HG03460 (cell line): ENCODE measurements around the gene ARID1B.

Experiments
- ATAC-seq: cut with Tn5 transposase; IDR thresholded peaks from one replicate; pipeline ENCODE4 v1.9.1; 2021; ENCODE audit not compliant: unreplicated experiment

Gene ARID1B

GRCh38 chr6:156822747-156823206, 45.6 kb downstream of the ARID1B start:
- no peak for ATAC-seq

- no peak for ATAC-seq
Measured at GRCh38 chr6:156824142-156824541, 47.0 kb downstream of the ARID1B start.

GRCh38 chr6:156825475-156825874, 48.3 kb downstream of the ARID1B start:
- no peak for ATAC-seq

- no peak for ATAC-seq
Measured at GRCh38 chr6:156826290-156826955, 49.2 kb downstream of the ARID1B start.

GRCh38 chr6:156827382-156827781, 50.2 kb downstream of the ARID1B start:
- no peak for ATAC-seq

GRCh38 chr6:156828280-156828703, 51.1 kb downstream of the ARID1B start:
- peak; percentile 53 for ATAC-seq

- ATAC-seq: no peak
Measured at GRCh38 chr6:156830126-156830525, 52.9 kb downstream of the ARID1B start.

- ATAC-seq: no peak
Measured at GRCh38 chr6:156832231-156832647, 55.1 kb downstream of the ARID1B start.

GRCh38 chr6:156832669-156833068, 55.5 kb downstream of the ARID1B start:
- ATAC-seq: no peak

GRCh38 chr6:156833755-156834154, 56.6 kb downstream of the ARID1B start:
- ATAC-seq: no peak

GRCh38 chr6:156839129-156839528, 62.0 kb downstream of the ARID1B start:
- ATAC-seq: no peak

- ATAC-seq: no peak
Measured at GRCh38 chr6:156839591-156840001, 62.4 kb downstream of the ARID1B start.

GRCh38 chr6:156840136-156840535, 63.0 kb downstream of the ARID1B start:
- no peak for ATAC-seq

- no peak for ATAC-seq
Measured at GRCh38 chr6:156840606-156841005, 63.4 kb downstream of the ARID1B start.

- ATAC-seq: no peak
Measured at GRCh38 chr6:156841508-156841907, 64.3 kb downstream of the ARID1B start.

- ATAC-seq: no peak
Measured at GRCh38 chr6:156842598-156843250, 65.5 kb downstream of the ARID1B start.

GRCh38 chr6:156844089-156844488, 66.9 kb downstream of the ARID1B start:
- ATAC-seq: no peak

- ATAC-seq: no peak
Measured at GRCh38 chr6:156845454-156846155, 68.4 kb downstream of the ARID1B start.

- no peak for ATAC-seq
Measured at GRCh38 chr6:156846845-156847599, 69.8 kb downstream of the ARID1B start.

- no peak for ATAC-seq
Measured at GRCh38 chr6:156848123-156848522, 70.9 kb downstream of the ARID1B start.

GRCh38 chr6:156848533-156848932, 71.4 kb downstream of the ARID1B start:
- no peak for ATAC-seq
